Renal cortical epithelial cell (primary cell): ENCODE results near the gene NUTM2D. TPM values are rescaled to one million over a fixed set of nuclear protein-coding genes. Genes with fewer than 3 reads are reported as not detected.
A peak's percentile ranks its signal among the peaks of the same experiment; 100 is the strongest.
"Not testable (repeated sequence)": the region's sequence is repeated elsewhere in the genome, so short reads cannot be mapped to it uniquely, and the experiment has no call there.

Experiments
- DNase-seq: peaks from one replicate; pipeline ENCODE4 v3.0.0-alpha.2; 2011; ENCODE audit warnings: low read depth
- total RNA-seq: library from RNA; depleted of rRNA; stranded (reverse); fragments of >200 nt; gene quantifications from 2 replicates; pipeline ENCODE4 v1.2.3, GENCODE V29; 2014

Gene NUTM2D
- total RNA-seq, 1 donor from 2014 or later = 6.9 TPM

- DNase-seq = not testable (repeated sequence)
Measured at GRCh38 chr10:87379115-87379514, 21.6 kb downstream of the NUTM2D start.

GRCh38 chr10:87383149-87383857 is 25.8 kb downstream of the NUTM2D start:
- DNase-seq = peak; percentile 43

GRCh38 chr10:87384283-87384682 is 26.7 kb downstream of the NUTM2D start:
- DNase-seq = not testable (repeated sequence)

- DNase-seq = not testable (repeated sequence)
Measured at GRCh38 chr10:87385762-87386360, 28.3 kb downstream of the NUTM2D start.

- not testable (repeated sequence) for DNase-seq
Measured at GRCh38 chr10:87391360-87391759, 33.8 kb downstream of the NUTM2D start.

GRCh38 chr10:87396206-87396605 is 38.7 kb downstream of the NUTM2D start:
- peak; percentile 25 for DNase-seq

- not testable (repeated sequence) for DNase-seq
Measured at GRCh38 chr10:87398436-87398835, 40.9 kb downstream of the NUTM2D start.

GRCh38 chr10:87407516-87408467 is 50.2 kb downstream of the NUTM2D start:
- not testable (repeated sequence) for DNase-seq

- not testable (repeated sequence) for DNase-seq
Measured at GRCh38 chr10:87413921-87414320, 56.4 kb downstream of the NUTM2D start.

Other genes with a start within 250 kb of the NUTM2D start
- 0.35 and 1.5 TPM in 2 replicates for gene NUTM2A, start 132.3 kb upstream of the NUTM2D start, total RNA-seq
- gene MINPP1, start 147.1 kb downstream of the NUTM2D start, total RNA-seq = 26.7 and 40.4 TPM in 2 replicates